WTC11 (cell line): ENCODE results near the gene SMARCD3.

Source experiments
- AR ChIP-seq: fragments of 250-450 bp; sonication (Bioruptor Pico); IDR thresholded peaks from 2 replicates; pipeline ENCODE4 v1.9.0; 2021; ENCODE audit warnings: mild to moderate bottlenecking
- GABPB1 ChIP-seq: sonication (generic); formaldehyde crosslinking; IDR thresholded peaks from 2 replicates; pipeline ENCODE4 v1.8.1; 2023; ENCODE audit warnings: mild to moderate bottlenecking, missing genetic modification reagents
- NFE2L1 ChIP-seq: sonication (generic); formaldehyde crosslinking; IDR thresholded peaks from 2 replicates; pipeline ENCODE4 v1.8.1; 2023; ENCODE audit warnings: missing genetic modification reagents
- SMAD4 ChIP-seq: sonication (generic); formaldehyde crosslinking; IDR thresholded peaks from 2 replicates; pipeline ENCODE4 v1.8.0; 2022; ENCODE audit warnings: mild to moderate bottlenecking, missing genetic modification reagents
- TEAD1 ChIP-seq: sonication (generic); formaldehyde crosslinking; IDR thresholded peaks from 2 replicates; pipeline ENCODE4 v1.8.0; 2022; ENCODE audit warnings: mild to moderate bottlenecking, missing genetic modification reagents
- USF1 ChIP-seq: sonication (generic); formaldehyde crosslinking; IDR thresholded peaks from 2 replicates; pipeline ENCODE4 v1.8.0; 2022; ENCODE audit warnings: mild to moderate bottlenecking, missing genetic modification reagents
- USF2 ChIP-seq: sonication (generic); formaldehyde crosslinking; IDR thresholded peaks from 2 replicates; pipeline ENCODE4 v1.8.1; 2023; ENCODE audit warnings: mild to moderate bottlenecking, missing genetic modification reagents, moderate library complexity
- ZNF263 ChIP-seq: sonication (generic); formaldehyde crosslinking; IDR thresholded peaks from 2 replicates; pipeline ENCODE4 v1.8.1; 2022; ENCODE audit warnings: low read depth, mild to moderate bottlenecking, moderate library complexity, missing genetic modification reagents
- TF ChIP-seq, protein P1 (sequence below): fragments of 200-600 bp; IDR thresholded peaks from 2 replicates; pipeline ENCODE4 v1.8.0; 2022; ENCODE audit warnings: antibody characterized with exemption

- TF ChIP-seq, protein P1, sequence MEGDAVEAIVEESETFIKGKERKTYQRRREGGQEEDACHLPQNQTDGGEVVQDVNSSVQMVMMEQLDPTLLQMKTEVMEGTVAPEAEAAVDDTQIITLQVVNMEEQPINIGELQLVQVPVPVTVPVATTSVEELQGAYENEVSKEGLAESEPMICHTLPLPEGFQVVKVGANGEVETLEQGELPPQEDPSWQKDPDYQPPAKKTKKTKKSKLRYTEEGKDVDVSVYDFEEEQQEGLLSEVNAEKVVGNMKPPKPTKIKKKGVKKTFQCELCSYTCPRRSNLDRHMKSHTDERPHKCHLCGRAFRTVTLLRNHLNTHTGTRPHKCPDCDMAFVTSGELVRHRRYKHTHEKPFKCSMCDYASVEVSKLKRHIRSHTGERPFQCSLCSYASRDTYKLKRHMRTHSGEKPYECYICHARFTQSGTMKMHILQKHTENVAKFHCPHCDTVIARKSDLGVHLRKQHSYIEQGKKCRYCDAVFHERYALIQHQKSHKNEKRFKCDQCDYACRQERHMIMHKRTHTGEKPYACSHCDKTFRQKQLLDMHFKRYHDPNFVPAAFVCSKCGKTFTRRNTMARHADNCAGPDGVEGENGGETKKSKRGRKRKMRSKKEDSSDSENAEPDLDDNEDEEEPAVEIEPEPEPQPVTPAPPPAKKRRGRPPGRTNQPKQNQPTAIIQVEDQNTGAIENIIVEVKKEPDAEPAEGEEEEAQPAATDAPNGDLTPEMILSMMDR = no peak
- no peak for TF ChIP-seq NFE2L1 (CRISPR knock-in tag)
- TF ChIP-seq GABPB1 (CRISPR knock-in tag) = no peak
- TF ChIP-seq SMAD4 = no peak
- no peak for TF ChIP-seq AR (CRISPR knock-in tag)
- no peak for TF ChIP-seq USF2 (CRISPR knock-in tag)
- TF ChIP-seq ZNF263 (CRISPR knock-in tag) = no peak
- TF ChIP-seq USF1 = no peak
- no peak for TF ChIP-seq TEAD1
These were observed 12.0 kb upstream of the SMARCD3 start for GRCh38 chr7:151260471-151260870.
